Peyer's patch (tissue), 4 donors: ENCODE data around the gene TBC1D12. TPM values are rescaled to one million over a fixed set of nuclear protein-coding genes. Genes with fewer than 3 reads are reported as not detected.

ENCODE experiments used
- DNase-seq, 3 donors: peaks; one replicate each; pipeline ENCODE4 v3.0.0-alpha.2; 2017 to 2019
- H3K27ac ChIP-seq, 4 donors: fragments of 200-600 bp; sonication (generic); one replicate each; pipeline ENCODE4 v1.5.1; 2016 to 2019
- H3K27me3 ChIP-seq, 2 donors: fragments of 200-600 bp; sonication (generic); one replicate each; pipeline ENCODE4 v1.5.1; 2019
- H3K36me3 ChIP-seq, 3 donors: fragments of 200-600 bp; sonication (generic); one replicate each; pipeline ENCODE4 v1.5.1; 2016 to 2019
- H3K4me1 ChIP-seq, 4 donors: fragments of 200-600 bp; sonication (generic); one replicate each; pipeline ENCODE4 v1.5.1; 2016 to 2019
- H3K4me3 ChIP-seq, 4 donors: fragments of 200-600 bp; sonication (generic); 1 replicate in 3 of 4; 2 replicates in 1 of 4; pipeline ENCODE4 v1.5.1; 2016 to 2019; ENCODE audit warnings: mild to moderate bottlenecking in 1 of 4
- H3K9me3 ChIP-seq, 4 donors: fragments of 200-600 bp; sonication (generic); one replicate each; pipeline ENCODE4 v1.5.1; 2016 to 2019; ENCODE audit warnings: mild to moderate bottlenecking in 1 of 4
- POLR2A ChIP-seq, 2 donors: fragments of 450-650 bp; IDR thresholded peaks; one replicate each; pipeline ENCODE4 v1.5.1; 2017; ENCODE audit warnings: antibody characterized with exemption in 2 of 2, mild to moderate bottlenecking in 2 of 2, moderate library complexity in 2 of 2
- total RNA-seq, 4 donors: library from RNA; depleted of rRNA; stranded (reverse); fragments of >200 nt; gene quantifications; one replicate each; pipeline ENCODE4 v1.1.0, GENCODE V29; 2016
- TF ChIP-seq, protein P1 (sequence below), 6 experiments: fragments of 450-650 bp in 4 of 6; fragments of 200-600 bp in 2 of 6; sonication (generic) in 1 of 6; IDR thresholded peaks; one replicate each; pipeline ENCODE4 v1.5.1; 2017 to 2019; ENCODE audit warnings: antibody characterized with exemption in 6 of 6, mild to moderate bottlenecking in 3 of 6, moderate library complexity in 1 of 6

TBC1D12 gene
- total RNA-seq, 4 donors from 2014 or later: 16.5 to 30.6 (median 24.5) TPM

GRCh38 chr10:94439275-94439861 lies 37.0 kb downstream of the TBC1D12 start:
- Histone ChIP-seq H3K36me3 (no peaks in the 10 kb centered on the region), H3K27ac (no peak overlapping the region), H3K27me3 (no peaks in the 10 kb centered on the region), H3K9me3 (no peaks in the 10 kb centered on the region), H3K4me1 (peaks cover 0 to 13% (median 0%) of the 10 kb centered on the region in 4 donors), H3K4me3 (no peak overlapping the region)
- no peak for TF ChIP-seq POLR2A (IDR thresholded peaks at IDR 0.05)
- TF ChIP-seq, protein P1, sequence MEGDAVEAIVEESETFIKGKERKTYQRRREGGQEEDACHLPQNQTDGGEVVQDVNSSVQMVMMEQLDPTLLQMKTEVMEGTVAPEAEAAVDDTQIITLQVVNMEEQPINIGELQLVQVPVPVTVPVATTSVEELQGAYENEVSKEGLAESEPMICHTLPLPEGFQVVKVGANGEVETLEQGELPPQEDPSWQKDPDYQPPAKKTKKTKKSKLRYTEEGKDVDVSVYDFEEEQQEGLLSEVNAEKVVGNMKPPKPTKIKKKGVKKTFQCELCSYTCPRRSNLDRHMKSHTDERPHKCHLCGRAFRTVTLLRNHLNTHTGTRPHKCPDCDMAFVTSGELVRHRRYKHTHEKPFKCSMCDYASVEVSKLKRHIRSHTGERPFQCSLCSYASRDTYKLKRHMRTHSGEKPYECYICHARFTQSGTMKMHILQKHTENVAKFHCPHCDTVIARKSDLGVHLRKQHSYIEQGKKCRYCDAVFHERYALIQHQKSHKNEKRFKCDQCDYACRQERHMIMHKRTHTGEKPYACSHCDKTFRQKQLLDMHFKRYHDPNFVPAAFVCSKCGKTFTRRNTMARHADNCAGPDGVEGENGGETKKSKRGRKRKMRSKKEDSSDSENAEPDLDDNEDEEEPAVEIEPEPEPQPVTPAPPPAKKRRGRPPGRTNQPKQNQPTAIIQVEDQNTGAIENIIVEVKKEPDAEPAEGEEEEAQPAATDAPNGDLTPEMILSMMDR (IDR thresholded peaks at IDR 0.05): no peak
- DNase-seq: no peak

DNA sequence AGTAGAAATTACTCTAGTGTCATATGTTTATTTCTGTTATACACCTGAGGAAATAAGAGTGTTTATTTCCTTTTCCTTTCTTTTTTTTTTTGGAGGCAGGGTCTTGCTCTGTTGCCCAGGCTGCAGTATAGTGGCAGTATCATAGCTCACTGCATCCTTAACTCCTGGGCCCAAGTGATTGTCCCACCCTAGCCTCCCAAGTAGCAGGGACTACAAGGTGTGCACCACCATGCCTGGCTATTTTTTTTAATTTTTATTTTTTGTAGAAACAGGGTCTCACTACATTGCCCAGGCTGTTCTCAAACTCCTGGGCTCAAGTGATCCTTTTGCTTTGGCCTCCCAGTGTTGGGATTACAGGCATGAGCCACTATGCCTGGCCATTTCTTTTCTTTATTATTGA lies 37.8 kb downstream of the TBC1D12 start:
- Histone ChIP-seq H3K9me3 (no peaks in the 10 kb centered on the region), H3K36me3 (no peaks in the 10 kb centered on the region), H3K4me3 (no peak overlapping the region), H3K4me1 (peaks cover 0 to 13% (median 0%) of the 10 kb centered on the region in 4 donors), H3K27me3 (no peaks in the 10 kb centered on the region), H3K27ac (no peak overlapping the region)
- no peak for TF ChIP-seq POLR2A (IDR thresholded peaks at IDR 0.05)
- TF ChIP-seq, protein P1 (IDR thresholded peaks at IDR 0.05): no peak
- DNase-seq: no peak

DNA sequence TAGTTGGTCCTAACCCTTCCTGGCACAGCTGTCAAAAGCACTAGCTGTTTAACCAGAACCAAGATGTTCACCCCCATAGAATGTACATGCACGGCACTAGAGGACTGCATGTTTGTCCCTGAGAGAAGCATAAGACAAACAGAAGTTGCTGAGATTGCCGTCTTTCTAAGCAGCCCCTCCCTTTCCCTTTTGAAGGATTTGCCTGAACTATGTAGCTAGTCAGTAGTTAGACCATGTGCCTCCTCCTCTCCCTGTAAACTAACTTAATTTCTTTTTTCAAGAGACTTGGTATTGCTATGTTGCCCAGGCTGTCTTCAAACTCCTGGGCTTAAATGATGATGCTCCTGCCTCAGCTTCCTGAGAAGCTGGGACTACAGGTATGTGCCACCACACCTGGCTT lies 40.7 kb downstream of the TBC1D12 start:
- H3K4me3 ChIP-seq: no peak overlapping the region
- H3K36me3 ChIP-seq: no peaks in the 10 kb centered on the region
- no peaks in the 10 kb centered on the region for H3K9me3 ChIP-seq
- H3K27me3 ChIP-seq: no peaks in the 10 kb centered on the region
- no peak overlapping the region for H3K27ac ChIP-seq
- DNase-seq: no peak
- TF ChIP-seq, protein P1 (IDR thresholded peaks at IDR 0.05): no peak
- no peak for TF ChIP-seq POLR2A (IDR thresholded peaks at IDR 0.05)
- peaks cover 0 to 13% (median 0%) of the 10 kb centered on the region in 4 donors for H3K4me1 ChIP-seq

DNA sequence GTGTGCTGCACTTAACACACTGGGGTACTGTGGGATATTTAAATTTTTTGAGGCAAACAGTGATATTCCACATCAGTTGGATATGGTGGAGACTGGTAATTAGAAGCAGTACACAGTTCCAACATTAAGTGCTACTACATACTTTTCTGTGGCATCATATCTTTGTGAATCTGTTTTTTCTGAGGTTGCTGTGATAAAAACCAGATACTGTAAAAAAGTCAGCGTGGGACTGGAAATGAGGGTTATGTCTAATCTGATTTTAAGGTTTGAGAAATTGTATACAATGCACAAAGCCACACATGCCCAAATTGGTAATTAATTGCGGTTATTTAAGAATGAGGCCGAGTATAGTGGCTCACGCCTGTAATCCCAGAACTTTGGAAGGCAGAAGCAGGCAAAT lies 41.2 kb downstream of the TBC1D12 start:
- TF ChIP-seq, protein P1 (IDR thresholded peaks at IDR 0.05): no peak
- no peak for TF ChIP-seq POLR2A (IDR thresholded peaks at IDR 0.05)
- H3K9me3 ChIP-seq: no peaks in the 10 kb centered on the region
- no peak for DNase-seq

DNA sequence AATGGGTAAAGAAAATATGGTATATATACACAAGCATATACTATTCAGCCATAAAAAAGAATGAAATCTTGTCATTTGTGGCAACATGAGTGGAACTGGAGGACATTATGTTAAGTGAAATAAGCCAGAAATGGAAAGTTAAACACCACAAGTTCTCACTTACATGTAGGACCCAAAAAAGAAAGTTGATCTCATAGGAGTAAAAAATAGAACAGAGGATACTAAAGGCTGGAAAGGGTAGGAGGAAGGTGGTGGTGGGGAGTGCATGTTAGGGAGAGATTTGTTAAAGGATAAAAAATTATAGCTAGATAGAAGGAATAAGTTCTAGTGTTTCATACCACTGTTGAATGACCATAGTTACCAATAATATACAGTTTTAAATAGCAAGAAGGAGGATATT lies 48.4 kb downstream of the TBC1D12 start:
- Histone ChIP-seq H3K4me3 (no peak overlapping the region), H3K27me3 (no peaks in the 10 kb centered on the region), H3K4me1 (no peaks in the 10 kb centered on the region), H3K27ac (no peak overlapping the region), H3K36me3 (no peaks in the 10 kb centered on the region), H3K9me3 (no peaks in the 10 kb centered on the region)
- DNase-seq: no peak
- TF ChIP-seq, protein P1 (IDR thresholded peaks at IDR 0.05): no peak
- TF ChIP-seq POLR2A (IDR thresholded peaks at IDR 0.05): no peak

More for the DNA sequence above, 41.2 kb downstream of the TBC1D12 start:
- Histone ChIP-seq H3K27ac (no peak overlapping the region), H3K27me3 (no peaks in the 10 kb centered on the region), H3K36me3 (no peaks in the 10 kb centered on the region), H3K4me3 (no peak overlapping the region), H3K4me1 (peaks cover 0 to 13% (median 0%) of the 10 kb centered on the region in 4 donors)
